Vagina (tissue), 2 donors: ENCODE results near the gene EPSTI1.
"Not testable (repeated sequence)": the region's sequence is repeated elsewhere in the genome, so short reads cannot be mapped to it uniquely, and the experiment has no call there.

ENCODE experiments used
- POLR2A ChIP-seq, 2 donors: fragments of 450-650 bp; IDR thresholded peaks; one replicate each; pipeline ENCODE4 v1.6.1; 2017; ENCODE audit warnings: antibody characterized with exemption in 2 of 2, mild to moderate bottlenecking in 2 of 2, moderate library complexity in 2 of 2
- POLR2AphosphoS5 ChIP-seq, 2 donors: sonication (generic); formaldehyde crosslinking; IDR thresholded peaks; one replicate each; pipeline ENCODE4 v1.9.0; 2017; ENCODE audit warnings: antibody characterized with exemption in 2 of 2, mild to moderate bottlenecking in 2 of 2, low read depth in 1 of 2; ENCODE audit not compliant: insufficient read depth in 1 of 2
- TF ChIP-seq, protein P1 (sequence below), 3 experiments: fragments of 450-650 bp in 2 of 3; fragments of 200-600 bp in 1 of 3; sonication (generic) in 1 of 3; IDR thresholded peaks; one replicate each; pipeline ENCODE4 v1.5.1; 2017 to 2019; ENCODE audit warnings: antibody characterized with exemption in 3 of 3, mild to moderate bottlenecking in 2 of 3, moderate library complexity in 2 of 3

GRCh38 chr13:43040581-43041368 lies 48.7 kb upstream of the EPSTI1 start:
- TF ChIP-seq, protein P1, sequence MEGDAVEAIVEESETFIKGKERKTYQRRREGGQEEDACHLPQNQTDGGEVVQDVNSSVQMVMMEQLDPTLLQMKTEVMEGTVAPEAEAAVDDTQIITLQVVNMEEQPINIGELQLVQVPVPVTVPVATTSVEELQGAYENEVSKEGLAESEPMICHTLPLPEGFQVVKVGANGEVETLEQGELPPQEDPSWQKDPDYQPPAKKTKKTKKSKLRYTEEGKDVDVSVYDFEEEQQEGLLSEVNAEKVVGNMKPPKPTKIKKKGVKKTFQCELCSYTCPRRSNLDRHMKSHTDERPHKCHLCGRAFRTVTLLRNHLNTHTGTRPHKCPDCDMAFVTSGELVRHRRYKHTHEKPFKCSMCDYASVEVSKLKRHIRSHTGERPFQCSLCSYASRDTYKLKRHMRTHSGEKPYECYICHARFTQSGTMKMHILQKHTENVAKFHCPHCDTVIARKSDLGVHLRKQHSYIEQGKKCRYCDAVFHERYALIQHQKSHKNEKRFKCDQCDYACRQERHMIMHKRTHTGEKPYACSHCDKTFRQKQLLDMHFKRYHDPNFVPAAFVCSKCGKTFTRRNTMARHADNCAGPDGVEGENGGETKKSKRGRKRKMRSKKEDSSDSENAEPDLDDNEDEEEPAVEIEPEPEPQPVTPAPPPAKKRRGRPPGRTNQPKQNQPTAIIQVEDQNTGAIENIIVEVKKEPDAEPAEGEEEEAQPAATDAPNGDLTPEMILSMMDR (IDR thresholded peaks at IDR 0.05) = not testable (repeated sequence)
- TF ChIP-seq POLR2AphosphoS5 (IDR thresholded peaks at IDR 0.05; ENCODE audit: insufficient read depth in 1 of 2, low read depth in 1 of 2); POLR2A (IDR thresholded peaks at IDR 0.05): not testable (repeated sequence)
